CD4-positive, alpha-beta T cell treated with Interleukin-1 beta for 1 hour (primary cell): ENCODE data around the gene SMG6.

ENCODE experiments used
- DNase-seq, 2 donors: peaks; one replicate each; pipeline ENCODE4 v3.0.0-alpha.2; 2020 to 2022

The SMG6 gene

DNA sequence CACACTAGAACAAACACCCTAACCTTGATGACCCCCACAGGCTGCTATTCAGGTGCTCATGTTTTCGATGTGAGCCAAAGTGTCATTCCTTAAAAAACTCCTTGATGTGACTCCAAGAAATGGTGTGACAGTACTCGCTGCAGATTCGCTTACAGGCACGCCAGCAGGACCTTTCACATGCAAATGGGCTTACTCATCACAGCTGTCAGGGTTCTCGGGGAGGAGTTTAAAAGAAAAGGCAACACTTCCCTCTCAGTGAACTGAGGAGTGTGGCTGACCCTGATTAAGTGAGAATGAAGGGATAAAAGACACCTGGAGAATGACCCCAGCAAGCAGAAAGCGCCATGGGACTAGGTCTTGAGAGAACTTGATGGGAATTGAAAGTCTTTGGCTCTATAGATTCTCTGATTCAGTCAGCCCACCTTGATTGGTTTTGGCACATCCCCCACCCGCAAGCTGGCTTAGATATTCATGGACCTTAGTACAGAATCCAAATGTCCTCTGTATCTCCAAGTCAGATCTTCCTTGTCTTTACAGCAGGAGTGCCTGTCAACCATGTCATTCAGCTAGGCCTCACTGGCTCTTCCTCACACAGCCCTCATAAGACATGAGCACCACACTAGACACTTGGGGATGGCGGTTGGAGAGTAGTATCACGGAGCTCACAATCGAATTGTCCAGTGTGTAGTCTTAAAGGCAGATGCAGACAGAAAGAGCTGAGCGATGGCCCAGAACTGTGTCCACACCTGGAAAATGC is 166.1 kb downstream of the SMG6 start:
- DNase-seq: peak in 1 of 2 donors; percentile 25

DNA sequence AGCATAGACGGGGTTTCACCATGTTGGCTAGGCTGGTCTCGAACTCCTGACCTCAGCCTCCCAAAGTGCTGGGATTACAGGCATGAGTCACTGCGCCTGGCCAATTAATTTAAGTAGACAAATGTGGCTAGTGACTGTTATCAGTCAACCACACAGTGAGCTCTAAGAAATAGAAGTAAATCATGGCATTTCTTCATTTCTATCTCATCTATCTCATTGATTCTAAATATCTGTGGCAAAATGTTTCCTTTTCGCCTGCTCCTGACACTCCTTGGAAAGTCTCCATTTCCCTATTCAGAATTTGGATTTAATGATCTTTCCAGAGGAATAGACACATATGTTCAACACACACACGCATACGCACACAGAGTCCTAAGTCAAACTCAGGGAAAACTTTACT is 167.3 kb downstream of the SMG6 start:
- no peak for DNase-seq

- no peak for DNase-seq
Measured at GRCh38 chr17:2128011-2128410, 175.6 kb downstream of the SMG6 start.

GRCh38 chr17:2125013-2125535 is 178.5 kb downstream of the SMG6 start:
- no peak for DNase-seq

DNA sequence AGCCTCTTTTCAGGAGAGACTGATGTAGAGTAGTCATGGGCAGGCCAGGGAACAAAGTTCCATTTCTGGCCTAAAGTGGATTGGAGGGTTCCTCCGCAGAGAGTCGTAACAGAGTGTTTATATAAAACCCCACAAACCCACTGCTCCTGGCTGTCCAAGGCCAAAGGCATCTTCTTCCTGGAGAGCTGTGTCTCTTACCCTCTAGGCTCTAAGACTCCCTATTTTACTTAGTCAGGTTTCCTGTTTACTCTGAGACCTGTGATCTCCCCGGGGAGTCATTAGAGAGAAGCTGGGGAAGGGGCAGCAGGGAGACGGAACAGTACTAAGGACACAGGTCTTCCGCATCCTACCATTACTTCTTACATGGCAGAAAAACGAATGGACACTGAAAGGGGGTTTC is 179.2 kb downstream of the SMG6 start:
- no peak for DNase-seq

- no peak for DNase-seq
Measured at GRCh38 chr17:2123375-2124251, 180.0 kb downstream of the SMG6 start.

GRCh38 chr17:2122641-2123302 is 180.8 kb downstream of the SMG6 start:
- DNase-seq: peak in 1 of 2 donors; percentile 45

GRCh38 chr17:2120586-2121335 is 182.8 kb downstream of the SMG6 start:
- DNase-seq: no peak

- DNase-seq: no peak
Measured at GRCh38 chr17:2113279-2113622, 190.3 kb downstream of the SMG6 start.

- no peak for DNase-seq
Measured at GRCh38 chr17:2111691-2112090, 191.9 kb downstream of the SMG6 start.

DNA sequence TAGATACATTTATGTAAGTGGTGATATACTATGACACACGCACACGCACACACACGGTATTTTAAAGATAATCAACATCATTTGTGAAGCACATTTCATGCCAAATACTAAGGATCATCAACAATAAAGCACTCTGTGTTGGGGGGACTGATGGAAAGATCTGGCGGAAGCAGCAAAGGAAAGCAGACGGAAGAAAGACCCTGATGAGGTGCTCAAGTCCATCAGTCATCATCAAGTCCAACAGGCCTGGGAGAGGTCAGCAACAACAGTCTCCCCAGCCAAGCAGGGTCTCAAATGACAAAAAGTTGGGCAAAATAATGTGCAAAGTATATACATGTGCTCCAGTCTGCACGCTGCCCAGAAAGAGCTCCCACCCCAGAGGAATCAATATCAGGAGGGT is 193.1 kb downstream of the SMG6 start:
- no peak for DNase-seq

- DNase-seq: no peak
Measured at GRCh38 chr17:2108170-2108569, 195.4 kb downstream of the SMG6 start.

- DNase-seq: no peak
Measured at GRCh38 chr17:2107506-2107905, 196.1 kb downstream of the SMG6 start.

- no peak for DNase-seq
Measured at GRCh38 chr17:2107050-2107449, 196.5 kb downstream of the SMG6 start.

GRCh38 chr17:2106308-2106955 is 197.2 kb downstream of the SMG6 start:
- no peak for DNase-seq

- no peak for DNase-seq
Measured at GRCh38 chr17:2105663-2106062, 197.9 kb downstream of the SMG6 start.

- DNase-seq: no peak
Measured at GRCh38 chr17:2102931-2103809, 200.4 kb downstream of the SMG6 start.

GRCh38 chr17:2101448-2102257 is 201.9 kb downstream of the SMG6 start:
- DNase-seq: peak; percentile 37 to 65

DNA sequence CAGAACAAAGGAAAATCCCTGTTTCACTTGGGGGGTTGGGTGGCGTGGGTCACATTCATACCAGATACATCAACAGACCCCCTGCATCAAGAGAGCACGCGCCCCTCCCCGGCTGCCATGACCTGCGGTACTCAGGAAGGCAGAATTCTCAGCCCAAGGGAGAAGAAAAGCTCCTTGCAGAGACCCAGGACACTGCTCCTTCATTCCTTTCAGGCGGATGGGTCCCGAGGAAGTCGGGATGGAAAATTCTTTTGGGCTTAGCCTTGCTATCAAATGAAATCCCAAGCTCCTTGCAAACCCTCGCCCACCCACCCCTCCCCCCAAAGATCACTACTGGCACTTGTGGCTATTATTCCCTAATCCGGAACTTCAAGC is 208.1 kb downstream of the SMG6 start:
- DNase-seq: no peak

DNA sequence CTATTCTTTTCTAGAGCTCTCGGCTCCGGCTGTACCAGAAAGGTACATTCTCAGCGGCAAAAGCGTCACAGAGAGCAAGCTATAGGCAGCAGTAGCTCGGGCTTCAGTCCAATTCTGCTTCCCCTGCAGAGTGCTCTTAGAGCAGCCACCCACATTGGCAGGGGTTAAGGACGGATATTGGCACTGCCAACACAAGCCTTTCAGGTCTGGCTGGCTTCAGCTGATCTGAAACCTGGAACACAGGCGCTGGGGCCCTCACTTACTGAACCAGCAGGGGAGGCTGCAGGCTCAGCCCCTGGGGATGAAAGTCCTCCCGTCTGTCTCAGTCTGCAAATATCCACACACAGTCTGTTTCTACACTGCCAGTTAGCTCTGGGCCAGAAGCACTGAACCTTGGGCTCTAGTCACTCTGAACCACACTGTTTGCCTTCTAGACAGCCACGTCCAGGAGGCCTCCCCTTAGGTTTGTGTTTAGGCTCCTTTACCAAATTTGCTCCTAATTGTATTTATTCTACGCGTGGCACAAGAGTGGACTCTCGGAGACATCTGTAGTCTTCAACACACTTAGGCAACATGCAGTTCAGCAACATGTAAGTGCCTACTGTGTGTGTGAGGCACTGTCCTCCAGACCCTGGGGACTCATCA is 208.6 kb downstream of the SMG6 start:
- no peak for DNase-seq
